GM23338 (cell line): ENCODE data around the gene AKAP13. TPM values are rescaled to one million over a fixed set of nuclear protein-coding genes. Genes with fewer than 3 reads are reported as not detected.

Source experiments
- ATAC-seq: fragments of 200-7000 bp; cut with Tn5 transposase; 3 replicates; pipeline ENCODE4 v1.9.1; 2020
- DNase-seq: peaks from one replicate; pipeline ENCODE4 v3.0.0-alpha.2; 2015; ENCODE audit warnings: low spot score
- H2AFZ ChIP-seq: fragments of 200-600 bp; sonication (generic); 2 replicates; pipeline ENCODE4 v1.8.0; 2016; ENCODE audit warnings: antibody characterized with exemption, mild to moderate bottlenecking, moderate library complexity
- H3F3A ChIP-seq: fragments of 200-600 bp; sonication (generic); replicated peaks from 2 replicates; pipeline ENCODE4 v1.8.0; 2017; ENCODE audit warnings: antibody characterized with exemption, mixed run types, low read depth
- H3K27ac ChIP-seq: fragments of 200-600 bp; sonication (generic); 2 replicates; pipeline ENCODE4 v1.6.1; 2016; ENCODE audit warnings: low read depth
- H3K27me3 ChIP-seq: fragments of 200-600 bp; sonication (generic); 2 replicates; pipeline ENCODE4 v1.8.0; 2016; ENCODE audit warnings: mild to moderate bottlenecking, mixed run types, moderate library complexity; ENCODE audit not compliant: insufficient read depth
- H3K36me3 ChIP-seq: fragments of 200-600 bp; sonication (generic); 2 replicates; pipeline ENCODE4 v1.8.0; 2016; ENCODE audit warnings: mild to moderate bottlenecking; ENCODE audit not compliant: insufficient read depth
- H3K4me1 ChIP-seq: fragments of 200-600 bp; sonication (generic); 2 replicates; pipeline ENCODE4 v1.8.0; 2016; ENCODE audit warnings: mild to moderate bottlenecking, moderate library complexity; ENCODE audit not compliant: insufficient read depth
- H3K4me2 ChIP-seq: fragments of 200-600 bp; sonication (generic); 2 replicates; pipeline ENCODE4 v1.7.1; 2017; ENCODE audit warnings: mixed run types
- H3K4me3 ChIP-seq: fragments of 200-600 bp; sonication (generic); 2 replicates; pipeline ENCODE4 v1.6.1; 2016; ENCODE audit warnings: mixed run types
- H3K79me2 ChIP-seq: fragments of 200-600 bp; sonication (generic); replicated peaks from 2 replicates; pipeline ENCODE4 v1.8.0; 2017; ENCODE audit warnings: mild to moderate bottlenecking; ENCODE audit not compliant: insufficient read depth
- H3K9me2 ChIP-seq: fragments of 200-600 bp; sonication (generic); 2 replicates; pipeline ENCODE4 v1.8.0; 2017; ENCODE audit not compliant: insufficient read depth
- H4K20me1 ChIP-seq: fragments of 200-600 bp; sonication (generic); replicated peaks from 2 replicates; pipeline ENCODE4 v1.8.0; 2017; ENCODE audit warnings: mild to moderate bottlenecking; ENCODE audit not compliant: insufficient read depth
- H3K27ac Mint-ChIP-seq: 2 replicates; pipeline ENCODE4 v1.8.0; 2020; ENCODE audit warnings: inconsistent platforms, mild to moderate bottlenecking, moderate library complexity, mixed read lengths
- H3K27me3 Mint-ChIP-seq: 3 replicates; pipeline ENCODE4 v1.8.0; 2022; ENCODE audit warnings: low read depth, mild to moderate bottlenecking, moderate library complexity, mixed read lengths, inconsistent platforms; ENCODE audit not compliant: insufficient read depth, poor library complexity
- H3K36me3 Mint-ChIP-seq: 3 replicates; pipeline ENCODE4 v1.8.0; 2021; ENCODE audit warnings: low read depth, mild to moderate bottlenecking, inconsistent platforms, moderate library complexity, mixed read lengths
- H3K4me1 Mint-ChIP-seq: 3 replicates; pipeline ENCODE4 v1.8.0; 2020; ENCODE audit warnings: mild to moderate bottlenecking, inconsistent platforms, mixed read lengths
- H3K4me3 Mint-ChIP-seq: 3 replicates; pipeline ENCODE4 v1.8.0; 2021; ENCODE audit warnings: moderate library complexity, mild to moderate bottlenecking, inconsistent platforms, mixed read lengths
- H3K9me3 Mint-ChIP-seq: 3 replicates; pipeline ENCODE4 v1.8.0; 2020; ENCODE audit warnings: moderate library complexity, mild to moderate bottlenecking, inconsistent platforms, mixed read lengths
- CREB1 ChIP-seq: fragments of 250-450 bp; sonication (Bioruptor Pico); IDR thresholded peaks from 2 replicates; pipeline ENCODE4 v1.5.0; 2020; ENCODE audit warnings: low read depth, mild to moderate bottlenecking, moderate library complexity
- EZH2 ChIP-seq: fragments of 200-600 bp; sonication (generic); IDR thresholded peaks from one replicate; pipeline ENCODE4 v1.8.0; 2017; ENCODE audit warnings: antibody characterized with exemption, mild to moderate bottlenecking, low read depth; ENCODE audit not compliant: unreplicated experiment
- JUNB ChIP-seq: IDR thresholded peaks from one replicate; pipeline ENCODE4 v1.6.1; 2016; ENCODE audit warnings: antibody characterized with exemption; ENCODE audit not compliant: unreplicated experiment
- NANOG ChIP-seq: IDR thresholded peaks from 2 replicates; pipeline ENCODE4 v1.6.1; 2016; ENCODE audit warnings: antibody characterized with exemption, borderline replicate concordance
- POLR2AphosphoS5 ChIP-seq: IDR thresholded peaks from 2 replicates; pipeline ENCODE4 v1.6.1; 2016; ENCODE audit warnings: antibody characterized with exemption, low read depth
- STAT1 ChIP-seq: IDR thresholded peaks from one replicate; pipeline ENCODE4 v1.6.1; 2016; ENCODE audit warnings: antibody characterized with exemption; ENCODE audit not compliant: unreplicated experiment
- ZNF114 ChIP-seq: fragments of 250-450 bp; sonication (Bioruptor Pico); IDR thresholded peaks from 2 replicates; pipeline ENCODE4 v1.5.0; 2020; ENCODE audit warnings: mild to moderate bottlenecking, moderate library complexity
- ZNF462 ChIP-seq: fragments of 250-450 bp; sonication (Bioruptor Pico); IDR thresholded peaks from 2 replicates; pipeline ENCODE4 v1.5.0; 2020; ENCODE audit warnings: mild to moderate bottlenecking, moderate library complexity
- polyA plus RNA-seq: library from polyadenylated mRNA; unstranded; fragments of >200 nt; fragmentation: Nextera tagmentation; extraction: Ambion mirVana; gene quantifications from 2 replicates; pipeline ENCODE4 v1.2.1, GENCODE V29; 2016
- total RNA-seq: library from RNA; depleted of rRNA; stranded (reverse); fragments of >200 nt; shearing (Covaris generic); gene quantifications from 2 replicates; pipeline ENCODE4 v1.2.3, GENCODE V29; 2014
- TF ChIP-seq, protein P1 (sequence below): IDR thresholded peaks from one replicate; pipeline ENCODE4 v1.6.1; 2018; ENCODE audit warnings: antibody characterized with exemption; ENCODE audit not compliant: unreplicated experiment
- TF ChIP-seq, protein P2 (sequence below), 2 experiments: fragments of 200-600 bp in 1 of 2; sonication (generic) in 1 of 2; conservative IDR thresholded peaks; 2 replicates each; pipeline versions ENCODE4 v1.5.1 to v1.6.1; 2016 to 2017; ENCODE audit warnings: antibody characterized with exemption in 2 of 2, low read depth in 2 of 2, mild to moderate bottlenecking in 2 of 2, moderate library complexity in 1 of 2
- TF ChIP-seq, protein P3 (sequence below): IDR thresholded peaks from 2 replicates; pipeline ENCODE4 v1.6.1; 2016; ENCODE audit warnings: antibody characterized with exemption

The AKAP13 gene
- total and polyA plus RNA-seq, 2 experiments from 2014 or later, result 46.2 to 60.7 TPM

DNA sequence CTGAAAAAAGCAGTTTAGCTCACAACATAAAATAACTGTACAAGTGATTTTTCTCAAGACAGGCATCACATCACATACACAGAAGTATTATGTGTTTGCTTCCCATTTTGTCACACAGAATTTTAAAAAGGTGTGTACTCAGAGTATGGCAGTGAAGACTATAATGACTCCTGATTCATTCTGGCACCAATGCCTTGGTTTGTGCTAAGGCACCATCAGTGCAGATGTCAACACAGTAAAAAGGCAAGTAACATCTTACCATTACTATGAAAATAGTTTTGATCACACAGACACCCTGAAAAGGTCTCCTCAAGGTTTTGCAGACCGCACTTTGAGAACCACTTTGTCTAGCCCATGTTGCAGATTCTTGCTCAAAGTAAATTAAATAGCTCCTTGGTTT is 222.8 kb downstream of the AKAP13 start:
- Histone ChIP-seq H3K4me1 (no peaks in the 10 kb centered on the region), H3K79me2 (no peaks in the 10 kb centered on the region), H2AFZ (no peak overlapping the region), H4K20me1 (no peaks in the 10 kb centered on the region; the same call in 1 of the 2 replicates), H3K4me3 (no peak overlapping the region), H3K9me2 (no peaks in the 10 kb centered on the region), H3K36me3 (no peaks in the 10 kb centered on the region), H3K27ac (no peak overlapping the region), H3F3A (no peaks in the 10 kb centered on the region), H3K27me3 (no peaks in the 10 kb centered on the region), H3K4me2 (no peak overlapping the region)
- ATAC-seq (no peak), DNase-seq (no peak)
- Mint-ChIP-seq H3K27me3 (peaks cover 5% of the 10 kb centered on the region), H3K36me3 (no peaks in the 10 kb centered on the region), H3K4me1 (peaks cover 2% of the 10 kb centered on the region; the same call in 1 of the 3 replicates), H3K27ac (no peak overlapping the region), H3K9me3 (no peaks in the 10 kb centered on the region), H3K4me3 (no peak overlapping the region)
- TF ChIP-seq EZH2 (no peak), NANOG (no peak), JUNB (no peak), CREB1 (CRISPR knock-in tag) (no peak), POLR2AphosphoS5 (no peak), ZNF462 (no peak), STAT1 (no peak), ZNF114 (CRISPR knock-in tag) (no peak)
- TF ChIP-seq, protein P1, sequence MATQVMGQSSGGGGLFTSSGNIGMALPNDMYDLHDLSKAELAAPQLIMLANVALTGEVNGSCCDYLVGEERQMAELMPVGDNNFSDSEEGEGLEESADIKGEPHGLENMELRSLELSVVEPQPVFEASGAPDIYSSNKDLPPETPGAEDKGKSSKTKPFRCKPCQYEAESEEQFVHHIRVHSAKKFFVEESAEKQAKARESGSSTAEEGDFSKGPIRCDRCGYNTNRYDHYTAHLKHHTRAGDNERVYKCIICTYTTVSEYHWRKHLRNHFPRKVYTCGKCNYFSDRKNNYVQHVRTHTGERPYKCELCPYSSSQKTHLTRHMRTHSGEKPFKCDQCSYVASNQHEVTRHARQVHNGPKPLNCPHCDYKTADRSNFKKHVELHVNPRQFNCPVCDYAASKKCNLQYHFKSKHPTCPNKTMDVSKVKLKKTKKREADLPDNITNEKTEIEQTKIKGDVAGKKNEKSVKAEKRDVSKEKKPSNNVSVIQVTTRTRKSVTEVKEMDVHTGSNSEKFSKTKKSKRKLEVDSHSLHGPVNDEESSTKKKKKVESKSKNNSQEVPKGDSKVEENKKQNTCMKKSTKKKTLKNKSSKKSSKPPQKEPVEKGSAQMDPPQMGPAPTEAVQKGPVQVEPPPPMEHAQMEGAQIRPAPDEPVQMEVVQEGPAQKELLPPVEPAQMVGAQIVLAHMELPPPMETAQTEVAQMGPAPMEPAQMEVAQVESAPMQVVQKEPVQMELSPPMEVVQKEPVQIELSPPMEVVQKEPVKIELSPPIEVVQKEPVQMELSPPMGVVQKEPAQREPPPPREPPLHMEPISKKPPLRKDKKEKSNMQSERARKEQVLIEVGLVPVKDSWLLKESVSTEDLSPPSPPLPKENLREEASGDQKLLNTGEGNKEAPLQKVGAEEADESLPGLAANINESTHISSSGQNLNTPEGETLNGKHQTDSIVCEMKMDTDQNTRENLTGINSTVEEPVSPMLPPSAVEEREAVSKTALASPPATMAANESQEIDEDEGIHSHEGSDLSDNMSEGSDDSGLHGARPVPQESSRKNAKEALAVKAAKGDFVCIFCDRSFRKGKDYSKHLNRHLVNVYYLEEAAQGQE, result no peak
- TF ChIP-seq, protein P2, sequence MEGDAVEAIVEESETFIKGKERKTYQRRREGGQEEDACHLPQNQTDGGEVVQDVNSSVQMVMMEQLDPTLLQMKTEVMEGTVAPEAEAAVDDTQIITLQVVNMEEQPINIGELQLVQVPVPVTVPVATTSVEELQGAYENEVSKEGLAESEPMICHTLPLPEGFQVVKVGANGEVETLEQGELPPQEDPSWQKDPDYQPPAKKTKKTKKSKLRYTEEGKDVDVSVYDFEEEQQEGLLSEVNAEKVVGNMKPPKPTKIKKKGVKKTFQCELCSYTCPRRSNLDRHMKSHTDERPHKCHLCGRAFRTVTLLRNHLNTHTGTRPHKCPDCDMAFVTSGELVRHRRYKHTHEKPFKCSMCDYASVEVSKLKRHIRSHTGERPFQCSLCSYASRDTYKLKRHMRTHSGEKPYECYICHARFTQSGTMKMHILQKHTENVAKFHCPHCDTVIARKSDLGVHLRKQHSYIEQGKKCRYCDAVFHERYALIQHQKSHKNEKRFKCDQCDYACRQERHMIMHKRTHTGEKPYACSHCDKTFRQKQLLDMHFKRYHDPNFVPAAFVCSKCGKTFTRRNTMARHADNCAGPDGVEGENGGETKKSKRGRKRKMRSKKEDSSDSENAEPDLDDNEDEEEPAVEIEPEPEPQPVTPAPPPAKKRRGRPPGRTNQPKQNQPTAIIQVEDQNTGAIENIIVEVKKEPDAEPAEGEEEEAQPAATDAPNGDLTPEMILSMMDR (conservative IDR thresholded peaks at IDR 0.05; ENCODE audit: low read depth in 2 of 2), result no peak
- TF ChIP-seq, protein P3, sequence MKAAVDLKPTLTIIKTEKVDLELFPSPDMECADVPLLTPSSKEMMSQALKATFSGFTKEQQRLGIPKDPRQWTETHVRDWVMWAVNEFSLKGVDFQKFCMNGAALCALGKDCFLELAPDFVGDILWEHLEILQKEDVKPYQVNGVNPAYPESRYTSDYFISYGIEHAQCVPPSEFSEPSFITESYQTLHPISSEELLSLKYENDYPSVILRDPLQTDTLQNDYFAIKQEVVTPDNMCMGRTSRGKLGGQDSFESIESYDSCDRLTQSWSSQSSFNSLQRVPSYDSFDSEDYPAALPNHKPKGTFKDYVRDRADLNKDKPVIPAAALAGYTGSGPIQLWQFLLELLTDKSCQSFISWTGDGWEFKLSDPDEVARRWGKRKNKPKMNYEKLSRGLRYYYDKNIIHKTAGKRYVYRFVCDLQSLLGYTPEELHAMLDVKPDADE, result no peak
